HG02938 (cell line): Measurements from ENCODE around the gene TYRP1.
"Not testable (repeated sequence)": the region's sequence is repeated elsewhere in the genome, so short reads cannot be mapped to it uniquely, and the experiment has no call there.

Experiments used
- ATAC-seq: cut with Tn5 transposase; IDR thresholded peaks from one replicate; pipeline ENCODE4 v1.9.1; 2021; ENCODE audit warnings: mild to moderate bottlenecking, moderate library complexity; ENCODE audit not compliant: unreplicated experiment

TYRP1 gene

GRCh38 chr9:12693141-12693540, at the start of gene TYRP1:
TYRP1 (plus strand) TSS chr9:12693385; CDS start chr9:12693997, 612 bp downstream.
- ATAC-seq: no peak

- ATAC-seq: no peak
Observed at GRCh38 chr9:12643686-12644085, 49.5 kb upstream of the TYRP1 start.

- ATAC-seq: no peak
Observed at GRCh38 chr9:12648925-12649324, 44.3 kb upstream of the TYRP1 start.

- ATAC-seq: no peak
Observed at GRCh38 chr9:12651125-12651524, 42.1 kb upstream of the TYRP1 start.

- ATAC-seq: no peak
Observed at GRCh38 chr9:12652973-12653372, 40.2 kb upstream of the TYRP1 start.

- ATAC-seq: no peak
Observed at GRCh38 chr9:12656803-12657202, 36.4 kb upstream of the TYRP1 start.

GRCh38 chr9:12657233-12657632, 36.0 kb upstream of the TYRP1 start:
- no peak for ATAC-seq

GRCh38 chr9:12657998-12658397, 35.2 kb upstream of the TYRP1 start:
- ATAC-seq: no peak

GRCh38 chr9:12658531-12659209, 34.5 kb upstream of the TYRP1 start:
- no peak for ATAC-seq

GRCh38 chr9:12659220-12659619, 34.0 kb upstream of the TYRP1 start:
- no peak for ATAC-seq

GRCh38 chr9:12666813-12667212, 26.4 kb upstream of the TYRP1 start:
- no peak for ATAC-seq

GRCh38 chr9:12667892-12668291, 25.3 kb upstream of the TYRP1 start:
- ATAC-seq: no peak

GRCh38 chr9:12670006-12670405, 23.2 kb upstream of the TYRP1 start:
- ATAC-seq: no peak

- no peak for ATAC-seq
Observed at GRCh38 chr9:12674961-12675360, 18.2 kb upstream of the TYRP1 start.

- not testable (repeated sequence) for ATAC-seq
Observed at GRCh38 chr9:12677462-12678126, 15.6 kb upstream of the TYRP1 start.

GRCh38 chr9:12680341-12680740, 12.8 kb upstream of the TYRP1 start:
- ATAC-seq: no peak

- ATAC-seq: no peak
Observed at GRCh38 chr9:12680757-12681156, 12.4 kb upstream of the TYRP1 start.

- no peak for ATAC-seq
Observed at GRCh38 chr9:12681620-12682019, 11.6 kb upstream of the TYRP1 start.

- no peak for ATAC-seq
Observed at GRCh38 chr9:12684974-12685373, 8.2 kb upstream of the TYRP1 start.

- no peak for ATAC-seq
Observed at GRCh38 chr9:12689233-12689632, 4.0 kb upstream of the TYRP1 start.

GRCh38 chr9:12694013-12694412, 828 bp downstream of the TYRP1 start:
- no peak for ATAC-seq

- no peak for ATAC-seq
Observed at GRCh38 chr9:12695474-12695873, 2.3 kb downstream of the TYRP1 start.
